SU-DHL-6 (cell line): ENCODE measurements around the gene NEB.

Source experiments
- H2AFZ ChIP-seq: fragments of 200-600 bp; sonication (generic); 2 replicates; pipeline ENCODE4 v1.6.1; 2014; ENCODE audit warnings: low read depth, mild to moderate bottlenecking, moderate library complexity, mixed read lengths, antibody characterized with exemption, low read length; ENCODE audit not compliant: severe bottlenecking
- H3F3A ChIP-seq: fragments of 200-600 bp; shearing (Covaris generic); 2 replicates; pipeline ENCODE4 v1.6.0; 2016; ENCODE audit warnings: antibody characterized with exemption, mild to moderate bottlenecking; ENCODE audit not compliant: insufficient read depth
- H3K27ac ChIP-seq: fragments of 200-600 bp; sonication (generic); 2 replicates; pipeline ENCODE4 v1.5.1; 2016; ENCODE audit warnings: low read depth, mild to moderate bottlenecking, low read length, moderate library complexity, mixed read lengths
- H3K27me3 ChIP-seq: fragments of 200-600 bp; sonication (generic), shearing (Covaris generic); 2 replicates; pipeline ENCODE4 v1.6.0; 2014; ENCODE audit warnings: mild to moderate bottlenecking, low read length
- H3K36me3 ChIP-seq: fragments of 200-600 bp; sonication (generic); 2 replicates; pipeline ENCODE4 v1.6.1; 2014; ENCODE audit warnings: mild to moderate bottlenecking, low read length, mixed read lengths
- H3K4me2 ChIP-seq: fragments of 300-600, 200-600 bp; shearing (Covaris generic), sonication (generic); 2 replicates; pipeline ENCODE4 v1.6.0; 2014; ENCODE audit warnings: low read length, low read depth, mild to moderate bottlenecking; ENCODE audit not compliant: poor library complexity, severe bottlenecking
- H3K4me3 ChIP-seq: fragments of 200-600 bp; sonication (generic); 2 replicates; pipeline ENCODE4 v1.5.1; 2014; ENCODE audit warnings: antibody characterized with exemption, low read length, mild to moderate bottlenecking, mixed read lengths; ENCODE audit not compliant: insufficient read depth, poor library complexity, severe bottlenecking
- H3K79me2 ChIP-seq: fragments of 200-600 bp; sonication (generic); 2 replicates; pipeline ENCODE4 v1.6.1; 2014; ENCODE audit warnings: mild to moderate bottlenecking, low read length, moderate library complexity; ENCODE audit not compliant: insufficient read depth
- H3K9ac ChIP-seq: fragments of 200-600 bp; sonication (generic); 2 replicates; pipeline ENCODE4 v1.7.0; 2014; ENCODE audit warnings: mild to moderate bottlenecking, low read length
- H3K9me2 ChIP-seq: fragments of 200-600 bp; sonication (generic); replicated peaks from 2 replicates; pipeline ENCODE4 v1.6.1; 2014; ENCODE audit warnings: low read length; ENCODE audit not compliant: insufficient read depth
- H3K9me3 ChIP-seq: fragments of 200-600 bp; sonication (generic); 2 replicates; pipeline ENCODE4 v1.6.1; 2014; ENCODE audit warnings: low read length, mixed read lengths; ENCODE audit not compliant: insufficient read depth
- H4K20me1 ChIP-seq: fragments of 200-600 bp; sonication (generic); 2 replicates; pipeline ENCODE4 v1.6.1; 2014; ENCODE audit warnings: low read depth, mild to moderate bottlenecking, antibody characterized with exemption, low read length, moderate library complexity, mixed read lengths
- CTCF ChIP-seq: fragments of 200-600 bp; sonication (generic); IDR thresholded peaks from one replicate; pipeline ENCODE4 v1.5.1; 2017; ENCODE audit warnings: antibody characterized with exemption, mild to moderate bottlenecking, low read length, moderate library complexity; ENCODE audit not compliant: insufficient read depth, poor library complexity, severe bottlenecking
- EZH2phosphoT487 ChIP-seq: fragments of 200-600 bp; sonication (generic), shearing (Covaris generic); conservative IDR thresholded peaks from 2 replicates; pipeline ENCODE4 v1.6.1; 2018; ENCODE audit warnings: mild to moderate bottlenecking, antibody characterized with exemption, low read length, moderate library complexity, mixed read lengths

NEB gene

GRCh38 chr2:151556121-151556520 lies 178.2 kb downstream of the NEB start:
- no peak overlapping the region for H3K9ac ChIP-seq
- no peak overlapping the region for H2AFZ ChIP-seq
- no peaks in the 10 kb centered on the region for H3K79me2 ChIP-seq
- no peaks in the 10 kb centered on the region for H3K9me3 ChIP-seq
- no peak overlapping the region for H3K4me3 ChIP-seq
- no peaks in the 10 kb centered on the region for H3F3A ChIP-seq
- H3K9me2 ChIP-seq: no peaks in the 10 kb centered on the region
- no peaks in the 10 kb centered on the region for H4K20me1 ChIP-seq
- TF ChIP-seq EZH2phosphoT487 (no peak), CTCF (no peak)
- H3K27ac ChIP-seq: no peak overlapping the region
- no peaks in the 10 kb centered on the region for H3K36me3 ChIP-seq
- no peak overlapping the region for H3K4me2 ChIP-seq
- no peaks in the 10 kb centered on the region for H3K27me3 ChIP-seq

- no peaks in the 10 kb centered on the region for H3K79me2 ChIP-seq
- no peaks in the 10 kb centered on the region for H4K20me1 ChIP-seq
- H3K9me3 ChIP-seq: no peaks in the 10 kb centered on the region
- TF ChIP-seq CTCF: no peak
- TF ChIP-seq EZH2phosphoT487: no peak
- no peak overlapping the region for H3K4me2 ChIP-seq
- H3K4me3 ChIP-seq: no peak overlapping the region
- no peaks in the 10 kb centered on the region for H3K9me2 ChIP-seq
- no peaks in the 10 kb centered on the region for H3K27me3 ChIP-seq
- no peak overlapping the region for H3K27ac ChIP-seq
- H3K9ac ChIP-seq: no peak overlapping the region
- H3F3A ChIP-seq: no peaks in the 10 kb centered on the region
- no peak overlapping the region for H2AFZ ChIP-seq
- no peaks in the 10 kb centered on the region for H3K36me3 ChIP-seq
These were observed 182.0 kb downstream of the NEB start for GRCh38 chr2:151552287-151552686.

GRCh38 chr2:151551556-151551955 lies 182.7 kb downstream of the NEB start:
- Histone ChIP-seq H3K9me2 (no peaks in the 10 kb centered on the region), H3K4me2 (no peak overlapping the region), H3K4me3 (no peak overlapping the region), H3F3A (no peaks in the 10 kb centered on the region), H2AFZ (no peak overlapping the region), H3K36me3 (no peaks in the 10 kb centered on the region), H3K79me2 (no peaks in the 10 kb centered on the region), H4K20me1 (no peaks in the 10 kb centered on the region), H3K9ac (no peak overlapping the region), H3K9me3 (no peaks in the 10 kb centered on the region), H3K27me3 (no peaks in the 10 kb centered on the region), H3K27ac (no peak overlapping the region)
- TF ChIP-seq CTCF (no peak), EZH2phosphoT487 (no peak)
